Stimulated activated CD4-positive, alpha-beta T cell treated with anti-CD3 and anti-CD28 coated beads, TNF-alpha, amount 100 ng/mL, for 48 hours (primary cell): ENCODE measurements around the gene GNA15.
"Not testable (repeated sequence)": the region's sequence is repeated elsewhere in the genome, so short reads cannot be mapped to it uniquely, and the experiment has no call there.

Experiments used
- DNase-seq, 3 donors: peaks; one replicate each; pipeline ENCODE4 v3.0.0-alpha.2; 2020; ENCODE audit warnings: low read depth in 3 of 3

Gene GNA15

DNA sequence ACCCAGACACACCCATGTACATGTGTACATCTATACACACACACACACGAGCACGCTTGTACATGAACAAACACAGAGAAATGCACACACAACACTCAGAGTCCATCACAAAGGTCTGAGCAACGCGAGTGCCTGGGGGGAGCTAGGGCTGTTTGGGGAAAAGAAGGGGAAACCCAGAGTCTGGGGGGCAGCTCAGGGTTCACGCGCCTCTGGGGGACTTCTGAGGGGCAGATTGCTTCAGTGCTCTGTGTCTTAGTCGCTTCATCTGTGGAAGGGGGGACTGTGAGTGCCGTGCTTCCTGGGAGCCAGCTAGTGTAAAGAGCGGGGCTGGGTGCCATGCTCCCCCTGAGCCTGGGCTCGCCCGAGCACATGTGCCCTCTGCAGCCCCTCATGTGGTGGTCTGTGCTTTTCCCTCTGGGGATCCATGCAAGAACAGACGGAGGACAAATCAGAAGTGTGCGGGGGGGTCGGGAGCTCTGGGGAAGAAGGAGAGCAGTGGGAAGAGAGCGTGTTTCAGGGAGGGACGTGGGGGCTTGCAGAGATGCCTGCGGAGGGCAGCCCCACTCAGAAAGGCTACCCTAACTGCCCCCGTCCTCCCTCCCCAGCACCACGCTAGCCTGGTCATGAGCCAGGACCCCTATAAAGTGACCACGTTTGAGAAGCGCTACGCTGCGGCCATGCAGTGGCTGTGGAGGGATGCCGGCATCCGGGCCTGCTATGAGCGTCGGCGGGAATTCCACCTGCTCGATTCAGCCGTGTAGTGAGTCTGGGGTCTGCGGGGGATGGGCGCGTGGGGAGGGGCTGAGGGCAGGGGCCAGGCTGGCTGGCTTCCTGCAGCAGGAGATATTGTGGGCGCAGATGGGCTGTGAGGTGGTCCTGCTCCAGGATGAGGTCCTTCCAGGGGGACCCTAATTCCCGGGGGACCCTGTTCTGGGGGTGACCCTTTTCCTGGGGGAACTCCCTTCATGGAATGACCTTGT, 14.0 kb downstream of the GNA15 start:
- no peak for DNase-seq

DNA sequence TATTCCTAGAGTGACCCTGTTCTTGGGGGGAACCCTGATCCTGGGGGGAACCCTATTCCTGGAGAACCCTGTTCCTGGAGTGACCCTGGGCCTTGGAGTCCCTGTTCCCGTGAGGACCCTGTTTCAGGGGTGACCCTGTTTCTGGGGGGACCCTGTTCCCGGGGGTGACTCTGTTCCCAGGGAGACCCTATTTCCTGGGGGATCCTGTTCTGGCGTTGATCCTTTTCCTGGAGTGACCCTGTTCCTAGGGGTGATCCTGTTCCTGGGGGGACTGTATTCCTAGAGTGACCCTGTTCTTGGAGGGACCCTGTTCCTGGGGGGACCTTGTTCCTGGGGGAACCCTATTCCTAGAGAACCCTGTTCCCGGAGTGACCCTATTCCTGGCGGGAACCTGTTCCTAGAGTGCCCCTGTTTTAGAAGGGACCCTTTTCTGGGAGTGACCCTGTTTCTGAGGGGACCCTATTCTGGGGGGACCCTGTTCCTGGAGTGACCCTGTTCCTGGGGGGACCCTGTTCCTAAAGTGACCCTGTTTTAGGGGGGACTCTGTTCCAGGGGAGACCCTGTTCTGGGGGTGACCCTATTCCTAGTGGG, 15.0 kb downstream of the GNA15 start:
- no peak for DNase-seq

DNA sequence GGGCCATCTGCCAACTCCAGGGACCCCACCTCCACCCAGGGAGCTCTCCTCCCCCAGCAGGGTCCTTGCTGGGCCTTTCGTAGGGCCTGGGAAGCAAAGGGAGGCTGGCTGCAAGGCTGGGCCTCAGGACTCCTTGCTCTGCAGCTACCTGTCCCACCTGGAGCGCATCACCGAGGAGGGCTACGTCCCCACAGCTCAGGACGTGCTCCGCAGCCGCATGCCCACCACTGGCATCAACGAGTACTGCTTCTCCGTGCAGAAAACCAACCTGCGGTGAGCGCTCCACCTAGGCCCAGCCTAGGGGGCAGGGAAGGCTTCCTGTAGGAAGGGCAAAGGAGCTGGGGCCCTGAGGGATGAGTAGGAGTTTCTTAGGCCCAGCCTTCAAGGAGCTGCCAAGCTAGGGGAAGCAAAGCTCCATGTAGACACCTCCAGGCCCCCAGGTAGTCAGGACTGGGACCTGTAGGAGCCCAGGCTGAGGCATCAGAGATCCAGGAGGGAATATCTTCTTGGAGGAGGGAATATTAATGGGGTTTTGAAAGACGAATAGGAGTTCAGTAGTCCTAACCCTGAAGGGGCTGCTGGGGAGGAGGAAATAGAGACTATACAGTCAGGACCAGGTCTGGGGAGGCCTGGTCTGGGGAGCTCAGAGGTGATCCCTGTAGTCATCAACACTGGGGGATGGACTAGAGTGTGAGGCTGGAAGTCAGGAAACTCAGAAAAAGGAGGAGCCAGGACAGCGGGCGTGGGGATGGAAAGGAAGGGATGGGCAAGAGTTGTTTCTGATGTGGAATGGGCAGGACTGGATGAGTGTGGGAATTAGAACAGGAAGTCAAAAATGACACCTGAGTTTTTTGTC, 16.0 kb downstream of the GNA15 start:
- no peak for DNase-seq

DNA sequence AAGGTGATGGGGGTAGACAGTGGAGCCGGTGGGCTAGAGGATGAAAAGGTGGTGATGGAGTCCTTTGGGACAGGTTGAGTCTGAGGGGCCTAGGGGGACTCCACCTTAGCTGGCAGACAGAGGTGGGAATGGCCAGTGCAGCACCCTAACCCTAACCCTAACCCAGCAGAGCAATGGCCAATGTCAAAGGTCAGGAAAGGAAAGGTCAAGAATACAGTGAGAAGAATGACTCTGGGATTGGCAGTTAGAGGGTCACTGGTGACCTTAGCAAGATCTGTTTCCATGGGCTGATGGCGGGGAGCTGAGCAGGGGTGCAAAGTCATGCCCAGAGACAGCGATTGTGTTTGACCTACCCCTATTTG, 16.6 kb downstream of the GNA15 start:
- DNase-seq, result no peak

DNA sequence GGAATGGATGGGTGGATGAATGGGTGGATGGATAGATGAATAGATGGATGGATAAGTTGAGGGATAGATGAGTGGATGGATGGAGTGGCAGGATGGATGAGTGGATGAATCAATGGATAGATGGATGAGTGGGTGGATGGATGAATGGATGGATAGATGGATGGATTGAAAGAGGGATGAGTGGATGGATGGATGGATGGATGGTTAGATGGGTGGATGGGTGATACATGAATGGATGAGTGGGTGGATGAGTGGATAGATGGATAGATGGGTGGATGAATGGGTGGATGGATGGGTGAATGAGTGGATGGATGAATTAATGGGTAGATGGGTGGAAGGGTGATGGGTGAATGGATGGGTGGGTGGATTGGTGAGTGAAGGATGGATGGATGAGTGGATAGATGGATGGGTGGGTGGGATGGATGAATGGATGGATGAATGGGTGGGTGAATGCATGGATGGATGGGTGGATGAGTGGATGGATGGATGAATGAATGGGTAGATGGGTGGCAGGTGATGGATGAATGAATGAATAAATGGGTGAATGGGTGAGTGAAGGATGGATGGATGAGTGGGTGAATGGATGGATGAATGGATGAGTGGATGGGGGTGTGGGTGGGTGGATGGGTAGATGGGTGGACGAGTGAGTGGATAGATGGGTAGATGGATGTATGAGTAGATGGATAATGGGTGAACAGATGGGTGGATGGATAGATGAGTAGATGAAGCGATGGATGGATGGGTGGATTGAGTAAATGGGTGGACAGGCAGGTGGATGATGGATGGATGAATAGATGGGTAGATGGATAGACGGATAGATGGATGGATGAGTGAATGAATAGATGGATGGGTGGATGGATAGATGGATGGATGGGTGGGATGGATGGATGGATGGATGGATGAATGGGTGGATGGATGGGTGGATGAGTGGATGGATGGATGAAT, 17.7 kb downstream of the GNA15 start:
- DNase-seq, result no peak

DNA sequence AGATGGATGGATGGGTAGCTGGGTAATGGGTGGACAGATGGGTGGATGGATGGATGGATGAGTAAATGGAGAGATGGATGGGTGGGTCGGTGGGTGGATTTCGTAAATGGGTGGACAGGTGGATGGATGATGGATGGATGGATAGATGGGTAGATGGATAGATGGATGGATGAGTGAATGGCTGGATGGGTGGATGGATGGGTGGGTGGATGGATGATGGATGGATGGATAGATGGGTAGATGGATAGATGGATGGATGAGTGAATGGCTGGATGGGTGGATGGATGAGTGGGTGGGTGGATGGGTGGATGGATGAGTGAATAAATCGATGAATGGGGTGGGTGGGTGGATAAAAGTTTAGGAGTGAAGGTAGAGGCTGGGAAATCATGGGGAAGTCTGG, 18.6 kb downstream of the GNA15 start:
- not testable (repeated sequence) for DNase-seq

DNA sequence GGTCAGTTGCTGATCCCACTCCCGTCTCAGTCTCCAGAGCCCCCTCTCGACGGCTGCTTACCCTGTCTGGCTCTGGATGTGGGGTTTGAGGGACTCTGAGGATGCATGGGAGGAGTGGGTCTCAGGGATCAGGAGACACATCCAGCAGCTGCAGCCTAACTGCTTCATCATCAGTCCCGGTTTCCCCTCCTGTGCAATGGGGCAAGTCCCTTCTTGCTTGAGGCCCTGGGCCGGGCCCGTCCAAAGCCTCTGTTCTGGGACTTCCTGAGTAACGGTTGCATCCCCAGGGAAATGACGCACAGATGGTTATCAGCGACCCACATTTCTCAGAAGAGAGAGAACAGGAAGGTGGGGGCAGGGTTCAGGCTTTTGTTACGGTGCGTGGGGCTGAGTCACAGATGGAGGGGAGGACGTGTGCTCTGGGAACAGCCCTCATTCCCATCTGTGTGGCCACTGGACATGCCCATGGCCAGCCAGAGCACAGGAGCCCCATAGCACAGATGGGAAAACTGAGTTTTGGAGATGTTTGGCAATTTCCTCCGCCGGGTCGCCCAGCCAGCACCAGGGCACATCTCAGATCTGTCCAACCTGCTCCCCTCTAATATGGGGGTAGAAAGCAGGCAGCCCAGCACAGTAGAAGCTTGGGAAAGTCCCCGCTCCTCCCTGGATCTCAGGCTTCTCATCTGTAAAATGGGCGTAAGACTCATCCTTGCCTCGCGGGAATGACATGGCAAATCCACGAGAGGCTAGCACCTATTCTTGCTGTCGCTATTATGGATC, 19.3 kb downstream of the GNA15 start:
- peak; percentile 81 to 84 (median 82) for DNase-seq

DNA sequence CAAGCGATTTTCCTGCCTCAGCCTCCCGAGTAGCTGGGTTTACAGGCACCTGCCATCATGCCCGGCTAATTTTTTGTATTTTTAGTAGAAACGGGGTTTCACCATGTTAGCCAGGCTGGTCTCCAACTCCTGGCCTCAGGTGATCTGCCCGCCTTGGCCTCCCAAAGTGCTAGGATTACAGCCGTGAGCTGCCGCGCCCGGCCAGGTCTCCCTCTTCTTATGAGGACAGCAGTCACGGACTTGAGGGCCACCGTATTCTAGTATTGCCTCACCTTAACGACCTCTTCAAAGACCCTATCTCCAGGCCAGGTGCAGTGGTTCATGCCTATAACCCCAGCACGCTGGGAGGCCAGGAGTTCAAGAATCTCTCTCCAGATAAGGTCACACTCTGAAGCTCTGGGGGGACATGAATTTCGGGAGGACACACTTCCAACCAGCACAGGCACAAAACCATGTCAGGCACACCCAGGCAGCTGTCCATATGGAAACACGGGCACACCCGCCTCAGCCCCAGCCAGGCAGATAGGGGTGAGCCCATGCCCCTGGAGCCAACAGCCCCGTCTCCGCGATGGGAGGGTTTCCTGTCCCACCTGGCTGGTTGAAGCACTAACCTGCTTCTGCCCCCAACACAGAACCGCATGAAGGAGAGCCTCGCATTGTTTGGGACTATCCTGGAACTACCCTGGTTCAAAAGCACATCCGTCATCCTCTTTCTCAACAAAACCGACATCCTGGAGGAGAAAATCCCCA, 21.4 kb downstream of the GNA15 start:
- no peak for DNase-seq

DNA sequence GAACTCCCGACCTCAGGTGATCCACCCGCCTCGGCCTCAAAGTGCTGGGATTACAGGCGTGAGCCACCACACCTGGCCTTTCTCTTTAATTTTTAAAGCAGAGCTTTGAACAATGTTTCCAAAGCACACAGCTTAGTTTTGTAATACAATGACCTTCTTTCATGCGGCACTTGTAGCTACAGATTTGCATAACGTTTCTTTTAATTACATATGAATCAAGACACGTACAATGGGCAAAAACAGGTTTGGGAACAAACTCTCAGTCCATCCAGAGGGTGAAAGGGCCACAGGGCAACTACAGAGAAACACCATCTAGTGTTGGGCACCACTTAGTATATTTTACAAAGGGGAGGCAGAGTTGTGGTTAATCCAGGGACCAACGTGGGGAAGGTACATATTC, 23.7 kb downstream of the GNA15 start:
- DNase-seq, result no peak

DNA sequence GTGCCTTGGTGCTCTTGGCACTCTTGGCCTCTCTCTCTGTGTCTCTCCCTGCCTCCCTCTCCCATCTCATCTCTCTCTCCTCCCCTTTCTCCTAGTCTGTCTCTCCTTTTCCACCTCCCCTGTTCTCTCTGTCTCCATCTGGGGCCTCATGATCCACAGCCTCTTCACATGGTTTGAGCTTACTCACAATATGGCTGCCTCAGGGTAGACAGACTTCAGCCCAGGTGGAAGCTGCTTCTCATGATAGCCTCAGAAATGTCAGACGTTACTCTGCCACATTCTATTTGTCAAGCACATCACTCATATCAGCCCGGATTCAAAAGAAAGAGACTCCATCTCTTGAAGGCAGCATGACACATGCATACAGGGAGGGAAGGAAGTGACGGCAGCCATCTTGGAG, 24.4 kb downstream of the GNA15 start:
- DNase-seq, result no peak

DNA sequence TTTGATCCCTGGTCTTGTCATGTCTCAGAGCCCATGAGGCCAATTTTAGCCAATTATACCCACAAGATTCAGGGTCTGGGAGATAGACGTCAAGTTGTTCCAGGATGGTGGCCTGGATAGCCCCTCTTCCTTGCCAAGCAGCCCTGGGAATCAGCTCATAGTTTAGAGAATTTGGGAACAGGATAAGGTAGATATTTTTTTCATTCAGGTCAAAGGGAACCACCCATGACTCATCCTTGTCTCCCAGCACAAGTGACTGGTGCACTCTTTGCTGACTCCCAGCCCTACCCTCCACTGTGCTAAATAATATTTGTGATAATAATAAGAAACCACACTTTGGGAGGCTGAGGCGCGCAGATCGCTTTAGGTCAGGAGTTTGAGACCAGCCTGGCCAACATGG, 25.6 kb downstream of the GNA15 start:
- DNase-seq, result no peak

DNA sequence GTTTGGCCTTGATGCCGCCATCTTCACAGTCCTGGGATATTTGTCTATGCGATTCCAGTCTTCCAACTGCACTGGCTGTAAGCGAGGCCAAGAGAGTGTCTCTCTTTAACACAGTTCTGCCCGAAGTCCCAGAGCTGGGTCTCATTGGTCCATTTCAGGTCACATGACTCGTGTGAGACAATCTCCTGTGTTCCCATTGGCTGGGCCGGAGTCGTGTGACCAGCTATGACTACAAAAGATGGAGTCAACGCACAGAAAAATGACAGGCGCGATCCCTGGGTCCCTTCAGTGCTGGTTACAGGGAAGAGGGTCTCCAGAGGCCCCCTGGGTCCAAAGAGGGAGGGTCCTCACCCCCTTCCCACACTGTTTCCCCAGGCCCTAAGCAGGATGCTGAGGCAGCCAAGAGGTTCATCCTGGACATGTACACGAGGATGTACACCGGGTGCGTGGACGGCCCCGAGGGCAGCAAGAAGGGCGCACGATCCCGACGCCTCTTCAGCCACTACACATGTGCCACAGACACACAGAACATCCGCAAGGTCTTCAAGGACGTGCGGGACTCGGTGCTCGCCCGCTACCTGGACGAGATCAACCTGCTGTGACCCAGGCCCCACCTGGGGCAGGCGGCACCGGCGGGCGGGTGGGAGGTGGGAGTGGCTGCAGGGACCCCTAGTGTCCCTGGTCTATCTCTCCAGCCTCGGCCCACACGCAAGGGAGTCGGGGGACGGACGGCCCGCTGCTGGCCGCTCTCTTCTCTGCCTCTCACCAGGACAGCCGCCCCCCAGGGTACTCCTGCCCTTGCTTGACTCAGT, 26.8 kb downstream of the GNA15 start:
- peak in 1 of 3 donors; percentile 26 for DNase-seq

DNA sequence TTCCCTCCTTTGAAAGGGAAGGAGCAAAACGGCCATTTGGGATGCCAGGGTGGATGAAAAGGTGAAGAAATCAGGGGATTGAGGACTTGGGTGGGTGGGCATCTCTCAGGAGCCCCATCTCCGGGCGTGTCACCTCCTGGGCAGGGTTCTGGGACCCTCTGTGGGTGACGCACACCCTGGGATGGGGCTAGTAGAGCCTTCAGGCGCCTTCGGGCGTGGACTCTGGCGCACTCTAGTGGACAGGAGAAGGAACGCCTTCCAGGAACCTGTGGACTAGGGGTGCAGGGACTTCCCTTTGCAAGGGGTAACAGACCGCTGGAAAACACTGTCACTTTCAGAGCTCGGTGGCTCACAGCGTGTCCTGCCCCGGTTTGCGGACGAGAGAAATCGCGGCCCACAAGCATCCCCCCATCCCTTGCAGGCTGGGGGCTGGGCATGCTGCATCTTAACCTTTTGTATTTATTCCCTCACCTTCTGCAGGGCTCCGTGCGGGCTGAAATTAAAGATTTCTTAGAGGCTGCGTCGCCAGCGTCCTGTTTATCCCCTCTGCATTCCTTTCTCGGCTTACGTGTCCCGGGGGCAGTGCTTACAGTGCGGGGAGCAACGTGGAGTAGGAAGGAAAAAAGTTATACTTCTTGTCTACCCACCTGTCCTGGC, 27.5 kb downstream of the GNA15 start:
- peak in 2 of 3 donors; percentile 50 to 67 for DNase-seq

DNA sequence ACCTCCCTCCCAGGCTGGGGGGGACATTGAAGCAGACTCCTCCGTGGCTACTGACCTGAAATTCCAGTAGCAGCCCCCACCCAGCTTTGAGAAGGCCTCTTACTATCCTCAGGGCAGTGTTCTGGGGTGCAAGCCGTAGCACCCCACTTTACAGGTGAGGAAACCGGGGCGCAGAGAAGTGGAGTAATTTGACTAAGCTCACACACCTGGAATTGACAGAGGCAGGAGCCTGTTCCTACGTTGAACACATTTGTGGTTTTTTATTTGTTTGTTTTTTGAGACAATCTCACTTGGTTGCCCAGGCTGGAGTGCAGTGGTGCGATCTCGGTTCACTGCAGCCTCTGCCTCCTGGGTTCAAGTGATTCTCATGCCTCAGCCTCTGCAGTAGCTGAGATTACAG, 28.1 kb downstream of the GNA15 start:
- DNase-seq, result no peak

DNA sequence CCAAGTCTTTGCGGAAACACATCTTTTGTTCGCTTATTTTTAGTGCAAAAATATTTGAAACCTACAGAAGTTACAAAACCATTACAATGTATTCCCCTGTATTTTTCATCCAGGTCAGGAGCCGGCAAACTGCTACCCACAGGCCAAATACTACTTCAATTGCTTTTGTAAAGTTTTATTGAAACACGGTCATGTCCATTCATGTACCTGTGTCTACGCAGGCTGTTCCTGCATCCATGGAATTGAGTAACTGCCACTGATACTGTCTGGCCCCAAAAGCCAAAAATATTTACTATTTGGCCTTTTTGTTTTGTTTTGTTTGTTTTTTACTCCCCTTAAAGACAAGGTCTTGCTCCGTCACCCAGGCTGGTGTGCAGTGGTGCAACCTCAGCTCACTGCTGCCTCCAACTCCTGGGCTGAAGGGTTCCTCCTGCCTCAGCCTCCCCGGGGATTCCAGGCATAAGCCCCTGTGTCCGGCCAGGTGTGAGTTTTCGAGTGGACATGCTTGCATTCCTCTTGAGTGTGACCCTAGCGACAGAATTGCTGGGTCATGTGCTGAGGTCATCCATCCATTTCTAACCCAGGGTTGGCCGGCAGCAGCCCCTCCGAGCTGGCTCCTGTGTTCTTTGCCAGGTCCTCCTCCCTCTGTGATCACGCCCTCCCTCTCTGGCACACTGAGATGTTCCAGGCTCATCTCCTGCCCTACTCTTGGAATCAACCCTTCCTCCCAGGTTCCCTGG, 31.9 kb downstream of the GNA15 start:
- DNase-seq, result no peak

DNA sequence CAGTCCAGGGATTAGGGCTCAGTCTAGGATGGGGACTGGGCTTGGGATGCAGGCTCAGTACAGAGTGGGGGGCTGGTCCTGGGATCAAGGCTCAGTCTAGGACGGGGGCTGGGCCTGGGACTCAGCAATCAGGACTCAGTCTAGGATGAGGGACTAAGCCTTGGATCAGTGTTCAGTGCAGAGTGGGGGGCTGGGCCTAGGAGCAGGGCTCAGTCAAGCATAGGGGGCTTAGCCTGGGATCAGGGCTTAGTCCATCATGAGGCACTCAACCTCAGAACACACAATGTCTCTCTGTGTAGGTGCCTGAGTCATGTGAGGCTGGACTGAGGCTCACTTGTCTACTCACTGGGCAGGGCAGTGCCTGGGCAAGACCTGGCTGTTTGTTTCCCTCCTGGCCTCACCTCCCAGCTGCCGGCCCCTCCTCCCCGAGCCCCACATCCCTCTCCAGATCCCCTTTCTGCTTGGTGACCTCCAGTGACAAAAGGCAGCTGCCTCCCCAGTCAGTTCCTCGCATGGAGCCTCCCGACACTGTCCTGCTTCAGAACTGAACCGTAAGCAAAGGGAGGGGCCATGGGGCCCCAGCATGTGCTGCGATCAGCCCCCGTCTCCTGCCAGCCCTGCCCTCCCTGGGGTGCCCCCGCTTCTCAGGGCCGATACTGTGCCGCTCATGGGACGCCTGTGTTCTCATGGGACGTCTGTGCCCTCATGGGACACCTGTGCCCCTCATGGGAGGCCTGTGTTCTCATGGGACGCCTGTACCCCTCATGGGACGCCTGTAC, 36.2 kb downstream of the GNA15 start:
- no peak for DNase-seq

DNA sequence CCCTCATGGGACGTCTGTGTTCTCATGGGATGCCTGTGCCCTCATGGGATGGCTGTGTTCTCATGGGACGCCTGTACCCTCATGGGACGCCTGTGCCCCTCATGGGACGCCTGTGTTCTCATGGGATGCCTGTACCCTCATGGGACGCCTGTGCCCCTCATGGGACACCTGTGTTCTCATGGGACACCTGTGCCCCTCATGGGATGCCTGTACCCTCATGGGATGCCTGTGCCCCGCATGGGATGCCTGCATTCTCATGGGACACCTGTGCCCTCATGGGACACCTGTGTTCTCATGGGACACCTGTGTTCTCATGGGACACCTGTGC, 36.8 kb downstream of the GNA15 start:
- DNase-seq, result not testable (repeated sequence)
